ENCODE measurements around the gene TBC1D4.

TBC1D4 gene

GRCh38 chr13:75384879-75385707 lies 96.9 kb downstream of the TBC1D4 start:
- no peak for DNase-seq

- no peak for DNase-seq
Observed at GRCh38 chr13:75383064-75383715, 98.8 kb downstream of the TBC1D4 start.

GRCh38 chr13:75378301-75378700 lies 103.7 kb downstream of the TBC1D4 start:
- DNase-seq, result no peak

- DNase-seq, result no peak
Observed at GRCh38 chr13:75376792-75377402, 105.1 kb downstream of the TBC1D4 start.

- DNase-seq, result no peak
Observed at GRCh38 chr13:75375329-75375728, 106.6 kb downstream of the TBC1D4 start.

- DNase-seq, result no peak
Observed at GRCh38 chr13:75373988-75374387, 108.0 kb downstream of the TBC1D4 start.

GRCh38 chr13:75372923-75373841 lies 108.8 kb downstream of the TBC1D4 start:
- DNase-seq, result no peak

- no peak for DNase-seq
Observed at GRCh38 chr13:75372517-75372916, 109.5 kb downstream of the TBC1D4 start.

GRCh38 chr13:75371203-75371602 lies 110.8 kb downstream of the TBC1D4 start:
- no peak for DNase-seq

- DNase-seq, result no peak
Observed at GRCh38 chr13:75370774-75371173, 111.2 kb downstream of the TBC1D4 start.

- no peak for DNase-seq
Observed at GRCh38 chr13:75369981-75370380, 112.0 kb downstream of the TBC1D4 start.

- no peak for DNase-seq
Observed at GRCh38 chr13:75368167-75368566, 113.8 kb downstream of the TBC1D4 start.

- no peak for DNase-seq
Observed at GRCh38 chr13:75366380-75367280, 115.3 kb downstream of the TBC1D4 start.

GRCh38 chr13:75365724-75366173 lies 116.2 kb downstream of the TBC1D4 start:
- no peak for DNase-seq

GRCh38 chr13:75364131-75364713 lies 117.7 kb downstream of the TBC1D4 start:
- no peak for DNase-seq

- no peak for DNase-seq
Observed at GRCh38 chr13:75363371-75363770, 118.6 kb downstream of the TBC1D4 start.

GRCh38 chr13:75362026-75362425 lies 119.9 kb downstream of the TBC1D4 start:
- DNase-seq, result no peak

GRCh38 chr13:75360170-75360569 lies 121.8 kb downstream of the TBC1D4 start:
- no peak for DNase-seq

- DNase-seq, result no peak
Observed at GRCh38 chr13:75359266-75359665, 122.7 kb downstream of the TBC1D4 start.

- no peak for DNase-seq
Observed at GRCh38 chr13:75357576-75358289, 124.2 kb downstream of the TBC1D4 start.

- DNase-seq, result no peak
Observed at GRCh38 chr13:75356421-75356820, 125.5 kb downstream of the TBC1D4 start.

Measured in T1000 (cell line).